K562 (cell line): ENCODE data around the gene ABCA1.

Experiments
- MITF ChIP-seq: IDR thresholded peaks from 2 replicates; pipeline ENCODE4 v1.6.1; 2014; ENCODE audit warnings: antibody characterized with exemption
- POLR2A ChIP-seq: fragments of 450-650 bp; conservative IDR thresholded peaks from 2 replicates; pipeline ENCODE4 v1.6.1; 2016
- RCOR1 ChIP-seq, 2 experiments: IDR thresholded peaks; 2 replicates each; pipeline ENCODE4 v1.6.1; 2012; ENCODE audit warnings: low read depth in 2 of 2, low read length in 2 of 2, borderline replicate concordance in 1 of 2, improper control_type of control experiment in 1 of 2
- SIX5 ChIP-seq, 2 experiments: IDR thresholded peaks; 2 replicates each; pipeline ENCODE4 v1.6.1; 2011; ENCODE audit warnings: low read length in 2 of 2, borderline replicate concordance in 1 of 2, low read depth in 1 of 2, mild to moderate bottlenecking in 1 of 2, moderate library complexity in 1 of 2; ENCODE audit not compliant: insufficient read depth in 1 of 2
- TAL1 ChIP-seq: fragments of 450-650 bp; IDR thresholded peaks from 2 replicates; pipeline ENCODE4 v1.6.1; 2016; ENCODE audit warnings: mild to moderate bottlenecking

DNA sequence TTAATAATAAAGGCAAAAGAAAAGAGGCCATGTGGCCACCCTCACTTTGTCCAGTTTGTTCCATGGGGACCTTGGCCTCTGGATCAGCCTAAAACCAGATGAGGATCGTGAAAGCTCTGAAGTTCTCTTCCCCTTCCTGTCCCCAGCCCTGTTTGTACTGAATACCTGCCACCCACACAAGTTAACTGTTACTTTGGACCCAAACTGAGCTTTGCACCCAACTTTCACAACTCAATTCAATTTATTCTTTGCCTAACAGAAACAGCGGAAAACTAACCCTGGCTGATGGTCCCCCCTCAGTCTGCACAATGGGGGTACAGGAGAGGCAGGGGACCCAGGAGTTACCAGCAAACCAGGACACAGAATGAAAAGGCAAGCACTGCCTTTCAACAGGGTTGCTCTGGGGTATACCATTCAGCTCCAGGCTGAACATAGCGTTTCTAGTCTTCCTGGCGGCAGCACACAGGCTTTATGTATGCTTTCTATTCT lies 28.2 kb downstream of the ABCA1 start:
- TF ChIP-seq RCOR1 (IDR thresholded peaks at IDR 0.05; ENCODE audit: borderline replicate concordance in 1 of 2, low read depth in 2 of 2, low read length in 2 of 2) (no peak), TAL1 (no peak), POLR2A (no peak), SIX5 (IDR thresholded peaks at IDR 0.05; ENCODE audit: borderline replicate concordance in 1 of 2, insufficient read depth in 1 of 2, low read depth in 1 of 2, low read length in 2 of 2) (no peak), MITF (no peak)
